ENCODE data around the gene MTLN. TPM values are rescaled to one million over a fixed set of nuclear protein-coding genes. Genes with fewer than 3 reads are reported as not detected.
"Not testable (repeated sequence)": the region's sequence is repeated elsewhere in the genome, so short reads cannot be mapped to it uniquely, and the experiment has no call there.

MTLN gene
- total RNA-seq, 2 experiments from 2014 or later, result 46.3 to 55.6 TPM

DNA sequence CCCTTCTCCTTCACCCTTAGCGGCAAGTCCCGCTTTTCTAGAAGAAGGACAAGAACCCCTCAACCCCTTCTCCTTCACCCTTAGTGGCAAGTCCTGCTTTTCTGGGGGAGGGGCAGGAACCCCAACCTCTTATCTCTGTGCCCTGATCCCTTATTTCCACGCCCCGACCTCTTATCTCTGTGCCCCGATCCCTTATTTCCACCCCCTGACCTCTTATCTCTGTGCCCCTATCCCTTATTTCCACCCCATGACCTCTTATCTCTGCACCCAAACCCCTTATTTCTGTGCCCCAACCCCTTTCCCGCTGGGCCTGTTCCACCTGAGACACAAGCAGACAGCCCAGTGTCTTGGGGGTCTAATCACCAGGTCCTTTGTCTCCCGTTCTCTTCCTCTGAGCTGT, 6.5 kb upstream of the MTLN start:
- H3K36me3 Mint-ChIP-seq (ENCODE audit: low read depth); POLR2A ChIA-PET; H3K4me3 Mint-ChIP-seq; ATAC-seq; DNase-seq; H3K4me1 Mint-ChIP-seq; H3K9me3 Mint-ChIP-seq (ENCODE audit: low read depth); H3K27ac Mint-ChIP-seq; intact Hi-C loops (cut with DNase I, micrococcal nuclease); CTCF ChIA-PET: not testable (repeated sequence)
- peaks cover 43% of the 10 kb centered on the region for H3K27me3 Mint-ChIP-seq

DNA sequence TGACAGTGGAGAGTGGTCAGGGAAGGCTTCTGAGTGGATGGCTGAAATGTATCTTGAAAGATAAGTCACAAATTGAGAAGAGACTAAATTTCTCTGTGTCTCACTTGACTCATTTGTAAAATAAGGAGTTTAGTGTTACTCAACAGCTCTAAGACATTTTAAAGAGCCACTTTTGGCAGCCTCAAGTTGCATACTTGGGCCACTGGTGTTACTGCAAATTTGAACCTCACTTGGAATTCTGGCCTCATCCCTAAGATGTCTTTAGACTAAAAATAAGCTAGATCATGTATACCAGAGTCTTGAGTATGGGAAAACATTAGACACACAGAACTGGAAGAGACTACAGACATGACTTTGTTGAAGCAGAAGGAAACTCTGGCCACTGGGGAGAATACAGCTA, 4.5 kb upstream of the MTLN start:
- ChIA-PET POLR2A (no interaction called here), CTCF (interaction anchor here (0.8 kb wide), 1 partner anchor 59 kb away, joined by 3 read pairs; no protein-coding TSS in a partner anchor)
- intact Hi-C loops (cut with DNase I, micrococcal nuclease), result no loop called here
- ATAC-seq (no peak), DNase-seq (no peak)
- H3K9me3 Mint-ChIP-seq (ENCODE audit: low read depth), result peaks cover 3% of the 10 kb centered on the region
- H3K4me3 Mint-ChIP-seq, result no peak overlapping the region
- peaks cover 2% of the 10 kb centered on the region for H3K4me1 Mint-ChIP-seq
- peaks cover 37% of the 10 kb centered on the region for H3K27me3 Mint-ChIP-seq
- no peak overlapping the region for H3K27ac Mint-ChIP-seq
- peaks cover 3% of the 10 kb centered on the region for H3K36me3 Mint-ChIP-seq (ENCODE audit: low read depth)

DNA sequence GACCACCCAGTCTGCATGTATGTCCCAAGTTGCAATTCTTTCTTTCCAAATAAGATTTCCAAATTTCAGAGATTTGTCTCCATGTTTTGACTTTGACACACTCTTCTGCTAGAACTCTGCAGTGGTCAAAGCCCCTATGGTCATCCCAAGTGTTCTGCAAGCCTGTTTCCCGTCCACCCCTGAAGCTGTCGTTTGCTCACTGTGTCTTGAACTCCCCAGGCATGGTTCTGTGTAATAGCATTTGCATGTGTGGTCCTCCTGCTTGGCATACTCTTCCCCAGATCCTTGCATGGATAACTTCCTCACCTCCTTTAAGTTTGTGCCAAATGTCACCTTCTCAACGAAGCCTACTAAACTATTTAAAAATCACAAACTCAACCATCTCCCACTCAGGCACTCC, 3.9 kb upstream of the MTLN start:
- H3K36me3 Mint-ChIP-seq (ENCODE audit: low read depth), result peaks cover 5% of the 10 kb centered on the region
- POLR2A ChIA-PET, result no interaction called here
- intact Hi-C loops (cut with DNase I, micrococcal nuclease), result no loop called here

DNA sequence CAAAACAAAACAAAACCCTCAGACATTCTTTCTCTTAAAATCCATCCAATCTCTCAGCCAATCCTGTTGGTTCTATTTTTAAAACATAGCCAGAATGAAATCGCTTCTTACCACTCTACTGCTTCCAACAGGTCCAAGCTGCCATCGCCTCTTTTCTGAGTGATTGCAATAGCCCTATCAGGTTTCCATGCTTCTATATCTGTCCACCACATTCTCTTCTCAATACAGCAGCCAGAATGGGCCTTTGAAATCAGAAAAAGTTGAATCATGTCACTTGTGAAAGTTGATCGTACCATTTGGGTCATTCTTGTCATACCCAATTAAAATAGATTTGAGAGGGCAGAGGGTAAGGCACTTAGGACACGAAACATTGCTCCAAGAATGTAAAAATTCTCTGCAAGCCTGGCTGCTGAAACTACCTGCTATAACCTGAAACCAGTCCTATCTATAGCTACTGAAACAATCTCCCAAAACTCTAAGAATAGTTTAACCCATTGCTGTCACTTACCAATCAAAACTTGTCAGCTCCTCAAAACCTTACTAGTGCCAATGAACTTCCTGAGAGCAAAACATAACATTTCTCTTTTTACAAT, 3.3 kb upstream of the MTLN start:
- ChIA-PET POLR2A (no interaction called here), CTCF (no interaction called here)
- Mint-ChIP-seq H3K36me3 (ENCODE audit: low read depth) (peaks cover 5% of the 10 kb centered on the region), H3K9me3 (ENCODE audit: low read depth) (peaks cover 3% of the 10 kb centered on the region), H3K27me3 (peaks cover 33% of the 10 kb centered on the region), H3K4me3 (no peak overlapping the region), H3K4me1 (peaks cover 5% of the 10 kb centered on the region), H3K27ac (no peak overlapping the region)
- intact Hi-C loops (cut with DNase I, micrococcal nuclease), result no loop called here
- ATAC-seq (no peak), DNase-seq (no peak)

More for the DNA sequence above, 3.9 kb upstream of the MTLN start:
- peaks cover 3% of the 10 kb centered on the region for H3K9me3 Mint-ChIP-seq (ENCODE audit: low read depth)
- H3K27ac Mint-ChIP-seq, result no peak overlapping the region
- DNase-seq, result no peak
- CTCF ChIA-PET, result no interaction called here
- H3K4me1 Mint-ChIP-seq, result peaks cover 5% of the 10 kb centered on the region
- H3K27me3 Mint-ChIP-seq, result peaks cover 35% of the 10 kb centered on the region
- ATAC-seq, result no peak
- H3K4me3 Mint-ChIP-seq, result no peak overlapping the region

DNA sequence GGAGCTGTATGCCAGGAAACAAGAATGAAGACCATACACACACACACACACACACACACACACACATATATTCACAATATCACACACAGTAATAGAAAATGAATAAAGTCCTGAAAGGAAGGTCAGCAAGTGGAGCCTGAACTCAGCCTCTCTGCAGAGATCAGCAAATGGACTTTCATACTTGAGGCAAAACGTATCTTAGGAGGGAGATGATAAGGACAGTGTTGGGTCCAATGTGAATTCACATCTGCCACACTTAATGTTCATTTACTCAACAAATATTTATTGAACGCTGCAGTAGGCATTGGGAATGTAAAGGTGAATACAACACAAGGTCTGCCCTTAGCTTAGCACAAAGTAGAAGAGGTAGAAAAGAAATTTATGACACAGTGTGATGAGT, 2.7 kb upstream of the MTLN start:
- Mint-ChIP-seq H3K27me3 (peaks cover 33% of the 10 kb centered on the region), H3K36me3 (ENCODE audit: low read depth) (peaks cover 8% of the 10 kb centered on the region), H3K9me3 (ENCODE audit: low read depth) (peaks cover 3% of the 10 kb centered on the region), H3K4me3 (no peak overlapping the region), H3K4me1 (peaks cover 7% of the 10 kb centered on the region), H3K27ac (no peak overlapping the region)
- POLR2A ChIA-PET, result no interaction called here
- DNase-seq (no peak), ATAC-seq (no peak)
- intact Hi-C loops (cut with DNase I, micrococcal nuclease), result no loop called here
- CTCF ChIA-PET, result no interaction called here

DNA sequence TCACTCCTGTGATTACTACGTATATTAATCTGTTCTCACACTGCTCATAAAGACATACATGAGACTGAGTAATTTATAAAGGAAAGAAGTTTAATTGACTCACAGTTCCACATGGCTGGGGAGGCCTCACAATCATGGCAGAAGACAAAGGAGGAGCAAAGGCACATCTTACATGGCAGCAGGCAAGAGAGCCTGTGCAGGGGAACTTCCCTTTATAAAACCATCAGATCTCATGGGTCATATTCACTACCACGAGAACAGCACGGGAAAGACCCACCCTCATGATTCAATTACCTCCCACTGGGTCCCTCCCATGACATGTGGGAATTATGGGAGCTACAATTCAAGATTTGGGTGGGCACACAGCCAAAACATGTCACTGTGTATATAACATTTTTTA, 1.2 kb upstream of the MTLN start:
- POLR2A ChIA-PET; CTCF ChIA-PET; intact Hi-C loops (cut with DNase I, micrococcal nuclease); H3K27ac Mint-ChIP-seq; ATAC-seq; H3K9me3 Mint-ChIP-seq (ENCODE audit: low read depth); DNase-seq; H3K4me3 Mint-ChIP-seq: not testable (repeated sequence)
- H3K4me1 Mint-ChIP-seq, result peaks cover 16% of the 10 kb centered on the region
- peaks cover 20% of the 10 kb centered on the region for H3K36me3 Mint-ChIP-seq (ENCODE audit: low read depth)
- H3K27me3 Mint-ChIP-seq, result peaks cover 19% of the 10 kb centered on the region

DNA sequence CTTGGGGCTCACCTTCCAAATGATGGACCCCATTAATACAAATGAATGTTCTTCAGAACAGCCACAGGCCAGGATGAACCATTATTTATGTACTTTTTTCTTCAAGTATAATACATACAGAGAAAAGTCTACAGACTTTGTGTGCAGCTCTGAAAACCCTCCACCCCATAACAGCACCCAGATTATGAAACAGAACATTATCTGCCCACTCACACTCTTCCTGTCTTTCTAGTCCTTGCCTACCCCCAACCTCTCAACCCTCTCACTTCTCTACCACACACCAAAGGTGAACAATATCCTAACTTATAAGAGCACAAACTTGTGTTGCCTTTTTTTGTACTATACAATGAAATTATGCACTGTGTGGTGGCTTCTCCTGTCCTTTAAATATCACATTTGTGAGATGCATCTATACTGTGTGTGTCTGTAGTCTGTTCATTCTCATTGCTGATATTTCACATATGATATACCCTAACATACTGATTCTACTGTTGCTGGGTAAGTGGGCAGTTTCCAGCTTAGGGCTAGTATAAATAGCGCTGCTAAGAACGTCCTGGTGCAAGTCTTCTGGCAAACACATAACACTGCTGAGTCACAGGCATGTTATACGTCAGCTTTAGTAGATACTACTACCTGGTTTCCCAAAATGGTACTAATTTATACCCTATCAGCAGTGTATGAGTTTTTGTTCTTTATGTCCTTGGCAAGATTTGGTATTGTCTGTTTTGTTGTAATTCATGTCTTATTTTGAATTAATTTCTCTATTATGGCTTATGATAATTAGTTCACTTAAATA, 6.5 kb downstream of the MTLN start:
- H3K4me1 Mint-ChIP-seq, result peaks cover 31% of the 10 kb centered on the region
- POLR2A ChIA-PET, result no interaction called here
- H3K27ac Mint-ChIP-seq, result peak overlapping the region; percentile 40
- intact Hi-C loops (cut with DNase I, micrococcal nuclease), result loop anchor here in 1 of 2 experiments (2.0 to 10.0 kb wide), 3 partner anchors 49 to 594 kb away; partner anchors contain the start of genes BUB1, SEPTIN10 and SOWAHC
- DNase-seq, result no peak
- H3K36me3 Mint-ChIP-seq (ENCODE audit: low read depth), result peaks cover 21% of the 10 kb centered on the region
- peak; percentile 52 for ATAC-seq
- CTCF ChIA-PET, result no interaction called here
- no peaks in the 10 kb centered on the region for H3K27me3 Mint-ChIP-seq
- H3K9me3 Mint-ChIP-seq (ENCODE audit: low read depth), result no peaks in the 10 kb centered on the region
- H3K4me3 Mint-ChIP-seq, result peak overlapping the region; percentile 79

DNA sequence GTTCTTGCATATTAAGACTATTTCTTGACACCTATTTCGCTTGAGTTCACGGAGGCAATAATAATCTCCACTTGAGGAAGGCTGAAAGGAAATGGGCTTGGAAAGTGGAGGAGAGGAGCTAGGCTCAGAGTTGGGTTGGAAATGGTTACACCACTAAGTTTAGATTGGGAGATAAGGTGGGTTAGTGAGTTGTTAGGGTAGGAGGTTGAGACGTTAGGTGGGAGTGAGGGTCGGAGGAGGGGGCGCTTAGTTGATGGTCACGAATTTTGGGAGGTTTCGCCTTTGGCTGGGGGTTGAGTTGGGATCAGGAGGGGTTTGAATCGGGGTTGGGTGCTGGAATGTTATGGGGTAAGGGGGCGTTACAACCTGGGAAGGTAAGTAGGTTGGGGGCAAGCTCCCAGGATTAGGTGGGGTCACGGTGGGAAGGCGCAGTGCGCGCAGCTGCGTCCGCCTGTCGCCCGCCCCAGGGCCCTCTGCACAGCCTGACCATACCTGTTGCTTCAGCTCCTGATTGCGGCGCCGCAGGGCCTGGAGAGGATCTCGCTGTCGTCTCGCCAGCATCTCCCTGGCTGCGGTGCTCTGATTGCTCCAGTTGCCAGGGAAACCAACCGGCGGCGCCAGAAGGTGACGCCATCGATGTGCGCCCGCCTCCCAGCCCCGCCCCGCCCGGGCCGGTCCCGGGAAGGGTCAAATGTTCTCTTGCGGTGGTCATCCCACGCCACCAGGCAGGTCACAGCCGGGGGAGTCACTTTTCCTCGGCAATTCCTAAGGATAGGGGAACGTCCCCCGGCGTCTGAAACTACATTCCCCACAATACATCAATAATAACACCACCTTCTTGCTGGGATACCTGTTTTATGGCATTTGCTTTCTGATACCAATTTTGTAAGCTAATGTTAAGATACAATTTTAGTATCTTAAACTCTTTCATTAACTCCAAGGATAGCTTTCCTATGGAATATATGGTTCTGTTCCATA, 7.7 kb downstream of the MTLN start, which contains the start of gene NPHP1:
NPHP1 (minus strand) TSS at position 606 of the 978 bp plus-strand sequence; CDS start at position 561, 45 bp downstream.
- intact Hi-C loops (cut with DNase I, micrococcal nuclease), result loop anchor here in 1 of 2 experiments (1.0 to 10.0 kb wide), 4 partner anchors 8 to 592 kb away; partner anchors contain the start of genes BUB1, MTLN, SEPTIN10 and SOWAHC
- H3K27ac Mint-ChIP-seq, result peak within 1 kb of the TSS; percentile 62
- DNase-seq (peak; percentile 89), ATAC-seq (peak; percentile 89)
- H3K4me3 Mint-ChIP-seq, result peak within 1 kb of the TSS; percentile 79
- no peaks in the 10 kb centered on the region for H3K27me3 Mint-ChIP-seq
- ChIA-PET CTCF (no interaction called here), POLR2A (no interaction called here)
- H3K9me3 Mint-ChIP-seq (ENCODE audit: low read depth), result no peaks in the 10 kb centered on the region
- peaks cover 24% of the 10 kb centered on the region for H3K4me1 Mint-ChIP-seq
- H3K36me3 Mint-ChIP-seq (ENCODE audit: low read depth), result peaks cover 15% of the 10 kb centered on the region

DNA sequence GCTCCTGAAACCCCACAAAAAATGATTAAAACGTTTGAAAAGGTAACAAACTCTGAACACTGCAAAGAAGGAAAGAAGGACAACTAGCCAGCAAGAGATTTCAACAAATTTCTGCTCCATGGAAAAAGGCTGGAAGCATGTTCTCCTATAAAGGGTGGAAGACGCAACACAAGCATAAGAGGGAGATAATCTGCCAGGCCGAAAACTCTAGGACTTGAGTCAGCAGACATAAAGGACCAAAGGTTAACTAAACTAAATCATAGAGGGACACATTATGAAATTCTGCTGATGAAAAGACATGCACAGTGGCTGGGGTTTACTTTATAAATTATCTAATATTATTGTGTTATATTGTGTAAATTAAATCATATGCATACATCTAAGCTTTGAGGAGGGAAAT, 14.3 kb downstream of the MTLN start:
- Mint-ChIP-seq H3K36me3 (ENCODE audit: low read depth) (no peaks in the 10 kb centered on the region), H3K27ac (no peak overlapping the region), H3K9me3 (ENCODE audit: low read depth) (no peaks in the 10 kb centered on the region), H3K4me3 (no peak overlapping the region), H3K4me1 (no peaks in the 10 kb centered on the region), H3K27me3 (peaks cover 3% of the 10 kb centered on the region)
- ChIA-PET CTCF (no interaction called here), POLR2A (no interaction called here)
- no peak for ATAC-seq
- DNase-seq, result no peak
- intact Hi-C loops (cut with DNase I, micrococcal nuclease), result no loop called here

DNA sequence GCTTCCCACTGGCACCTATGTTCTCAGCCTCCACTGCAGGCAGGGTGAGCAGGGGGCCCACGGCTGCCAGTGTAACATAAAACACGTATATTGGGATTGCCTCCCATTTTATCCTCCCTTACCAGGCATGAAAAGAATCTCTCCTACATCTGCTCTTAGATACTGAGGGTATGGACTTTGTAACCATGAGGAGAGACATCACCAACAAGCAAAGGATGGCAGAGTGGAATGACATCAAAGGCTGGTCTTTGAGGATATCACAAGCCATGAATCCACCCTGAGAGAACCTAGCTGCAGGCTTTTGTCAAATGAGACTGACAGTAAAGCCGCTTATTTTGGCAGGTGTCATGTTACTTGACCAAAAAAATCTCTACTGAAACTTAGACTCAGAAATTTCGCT, 14.9 kb downstream of the MTLN start:
- intact Hi-C loops (cut with DNase I, micrococcal nuclease), result no loop called here
- Mint-ChIP-seq H3K9me3 (ENCODE audit: low read depth) (no peaks in the 10 kb centered on the region), H3K36me3 (ENCODE audit: low read depth) (no peaks in the 10 kb centered on the region)

DNA sequence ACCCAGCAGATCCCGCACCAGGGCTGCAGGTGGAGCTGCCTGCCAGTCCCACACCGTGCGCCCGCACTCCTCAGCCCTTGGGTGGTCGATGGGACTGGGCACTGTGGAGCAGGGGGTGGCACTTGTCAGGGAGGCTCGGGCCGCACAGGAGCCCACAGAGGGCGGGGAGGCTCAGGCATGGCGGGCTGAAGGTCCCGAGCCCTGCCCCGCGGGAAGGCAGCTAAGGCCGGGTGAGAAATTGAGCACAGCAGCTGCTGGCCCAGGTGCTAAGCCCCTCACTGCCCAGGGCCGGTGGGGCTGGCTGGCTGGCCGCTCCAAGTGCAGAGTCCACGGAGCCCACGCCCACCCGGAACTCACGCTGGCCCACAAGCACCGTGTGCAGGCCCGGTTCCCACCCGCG, 22.2 kb downstream of the MTLN start:
- DNase-seq; H3K4me1 Mint-ChIP-seq; ATAC-seq; intact Hi-C loops (cut with DNase I, micrococcal nuclease); H3K9me3 Mint-ChIP-seq (ENCODE audit: low read depth); CTCF ChIA-PET; H3K27ac Mint-ChIP-seq; POLR2A ChIA-PET; H3K36me3 Mint-ChIP-seq (ENCODE audit: low read depth); H3K4me3 Mint-ChIP-seq; H3K27me3 Mint-ChIP-seq: not testable (repeated sequence)

More for the DNA sequence above, 14.9 kb downstream of the MTLN start:
- DNase-seq (no peak), ATAC-seq (no peak)
- Mint-ChIP-seq H3K27ac (no peak overlapping the region), H3K27me3 (peaks cover 3% of the 10 kb centered on the region), H3K4me1 (no peaks in the 10 kb centered on the region), H3K4me3 (no peak overlapping the region)
- POLR2A ChIA-PET, result no interaction called here
- CTCF ChIA-PET, result no interaction called here

Measured in activated CD4-positive, alpha-beta T cell treated with anti-CD3 and anti-CD28 coated beads for 36 hours (primary cell).